8988T (cell line): Measurements from ENCODE around the gene ILKAP.
"Not testable (repeated sequence)": the region's sequence is repeated elsewhere in the genome, so short reads cannot be mapped to it uniquely, and the experiment has no call there.

Source experiments
- DNase-seq: peaks from one replicate; pipeline ENCODE4 v3.0.0; 2011

Gene ILKAP

GRCh38 chr2:238187618-238188548 lies 15.6 kb downstream of the ILKAP start:
- DNase-seq, result no peak

GRCh38 chr2:238183821-238184220 lies 19.7 kb downstream of the ILKAP start:
- DNase-seq, result no peak

GRCh38 chr2:238182362-238182761 lies 21.1 kb downstream of the ILKAP start:
- DNase-seq, result no peak

GRCh38 chr2:238180554-238180953 lies 22.9 kb downstream of the ILKAP start:
- DNase-seq, result no peak

- DNase-seq, result no peak
These were observed 26.9 kb downstream of the ILKAP start for GRCh38 chr2:238176613-238177012.

- DNase-seq, result no peak
These were observed 28.8 kb downstream of the ILKAP start for GRCh38 chr2:238174701-238175100.

GRCh38 chr2:238174291-238174690 lies 29.2 kb downstream of the ILKAP start:
- DNase-seq, result no peak

- DNase-seq, result no peak
These were observed 29.8 kb downstream of the ILKAP start for GRCh38 chr2:238173692-238174091.

- no peak for DNase-seq
These were observed 31.1 kb downstream of the ILKAP start for GRCh38 chr2:238172439-238172838.

- DNase-seq, result no peak
These were observed 31.8 kb downstream of the ILKAP start for GRCh38 chr2:238171575-238172187.

GRCh38 chr2:238171072-238171431 lies 32.4 kb downstream of the ILKAP start:
- not testable (repeated sequence) for DNase-seq

GRCh38 chr2:238170386-238171071 lies 33.0 kb downstream of the ILKAP start:
- no peak for DNase-seq

- peak; percentile 83 for DNase-seq
These were observed 33.7 kb downstream of the ILKAP start for GRCh38 chr2:238169708-238170251.

GRCh38 chr2:238169048-238169707 lies 34.3 kb downstream of the ILKAP start:
- no peak for DNase-seq

GRCh38 chr2:238168196-238169047 lies 35.1 kb downstream of the ILKAP start:
- no peak for DNase-seq

- DNase-seq, result no peak
These were observed 35.7 kb downstream of the ILKAP start for GRCh38 chr2:238167761-238168160.

- no peak for DNase-seq
These were observed 36.2 kb downstream of the ILKAP start for GRCh38 chr2:238167344-238167715.

GRCh38 chr2:238166391-238167343 lies 36.8 kb downstream of the ILKAP start:
- no peak for DNase-seq

- no peak for DNase-seq
These were observed 38.1 kb downstream of the ILKAP start for GRCh38 chr2:238165288-238165921.

- no peak for DNase-seq
These were observed 38.6 kb downstream of the ILKAP start for GRCh38 chr2:238164906-238165287.
